ENCODE data around the gene DNAJC28. TPM values are rescaled to one million over a fixed set of nuclear protein-coding genes. Genes with fewer than 3 reads are reported as not detected.

The DNAJC28 gene, protein sequence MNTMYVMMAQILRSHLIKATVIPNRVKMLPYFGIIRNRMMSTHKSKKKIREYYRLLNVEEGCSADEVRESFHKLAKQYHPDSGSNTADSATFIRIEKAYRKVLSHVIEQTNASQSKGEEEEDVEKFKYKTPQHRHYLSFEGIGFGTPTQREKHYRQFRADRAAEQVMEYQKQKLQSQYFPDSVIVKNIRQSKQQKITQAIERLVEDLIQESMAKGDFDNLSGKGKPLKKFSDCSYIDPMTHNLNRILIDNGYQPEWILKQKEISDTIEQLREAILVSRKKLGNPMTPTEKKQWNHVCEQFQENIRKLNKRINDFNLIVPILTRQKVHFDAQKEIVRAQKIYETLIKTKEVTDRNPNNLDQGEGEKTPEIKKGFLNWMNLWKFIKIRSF
- total RNA-seq, result 2.1 and 2.7 TPM in 2 replicates
- long read RNA-seq, partial matches to known transcripts, result 0 of 2 reads
- long read RNA-seq, other reads (novel, unspliced or antisense), result 0 of 2 reads

DNA sequence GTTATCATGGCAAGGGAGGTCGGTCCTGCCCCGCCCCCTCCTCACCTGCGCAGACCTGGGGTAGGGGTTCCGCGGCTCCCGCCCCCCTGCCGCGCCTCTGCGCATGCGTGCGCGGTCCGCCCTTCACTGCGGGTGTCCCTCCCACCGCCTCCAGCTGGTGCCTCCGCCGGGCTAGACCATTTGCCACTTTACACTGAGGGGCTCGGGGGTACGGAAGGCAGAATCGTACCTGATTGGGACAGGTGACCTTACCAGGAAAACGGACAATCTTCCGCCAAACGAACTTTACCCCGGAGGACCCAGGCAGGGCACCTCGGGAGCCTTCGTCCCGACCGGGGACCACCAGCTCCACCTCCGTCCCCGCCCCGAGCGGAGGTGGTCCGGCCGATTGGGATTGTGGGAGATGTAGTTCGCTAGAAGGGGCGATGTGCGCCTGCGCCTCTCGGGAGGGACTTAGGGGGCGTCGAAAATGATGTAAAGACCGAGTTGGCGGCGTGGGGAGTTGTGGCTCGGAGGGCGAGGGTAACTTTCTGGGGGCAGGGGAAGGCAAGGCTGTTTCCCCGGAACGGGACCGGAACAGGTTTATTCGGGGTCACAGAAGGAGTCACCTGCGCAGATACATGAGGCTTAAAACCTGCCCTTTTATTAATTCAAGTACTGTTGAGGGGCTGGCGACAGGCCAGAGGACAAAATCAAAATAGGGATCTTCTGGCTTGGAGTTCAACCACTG, at the start of gene DNAJC28:
Gene DNAJC28, minus strand, starts transcription at position 344 of the 730 bp plus-strand sequence. CDS start 2,323 bp downstream, outside the sequence.
- DNase-seq (ENCODE audit: extremely low spot score, unreplicated experiment), result peak; percentile 97
- Mint-ChIP-seq H3K9me3 (ENCODE audit: unreplicated experiment) (no peaks in the 10 kb centered on the region), H3K27me3 (ENCODE audit: unreplicated experiment) (peaks cover 2% of the 10 kb centered on the region), H3K4me3 (ENCODE audit: unreplicated experiment) (peak within 1 kb of the TSS; percentile 82), H3K4me1 (ENCODE audit: unreplicated experiment) (peaks cover 11% of the 10 kb centered on the region), H3K36me3 (ENCODE audit: unreplicated experiment) (peaks cover 6% of the 10 kb centered on the region), H3K27ac (ENCODE audit: unreplicated experiment) (peak within 1 kb of the TSS; percentile 89)
- no peak for TF ChIP-seq CTCF (IDR thresholded peaks at IDR 0.05)

DNA sequence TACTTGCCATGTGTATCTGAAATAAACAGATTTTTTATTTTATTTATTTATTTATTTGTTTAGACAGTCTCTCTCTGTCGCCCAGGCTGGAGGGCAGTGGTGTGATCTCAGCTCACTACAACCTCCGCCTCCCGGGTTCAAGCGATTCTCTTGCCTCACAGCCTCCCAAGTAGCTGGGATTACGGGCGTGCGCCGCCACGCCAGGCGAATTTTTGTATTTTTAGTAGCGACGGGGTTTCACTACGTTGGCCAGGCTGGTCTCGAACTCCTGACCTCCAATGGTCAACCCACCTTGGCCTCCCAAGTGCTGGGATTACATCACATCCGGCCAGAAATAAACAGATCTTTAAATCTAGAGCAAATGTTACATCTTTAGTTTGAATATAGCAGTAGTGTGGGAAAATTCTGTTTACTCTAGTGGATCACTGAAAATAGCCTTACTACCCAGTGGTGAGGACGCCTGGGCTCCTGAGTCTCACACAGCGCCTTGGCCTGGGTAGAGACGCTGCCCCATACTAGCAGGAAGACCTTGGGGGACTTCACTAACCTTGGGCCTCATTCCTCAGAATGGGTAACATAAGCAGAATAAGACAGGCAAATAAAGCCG, 49.7 kb upstream of the DNAJC28 start:
- peak overlapping the region; percentile 97 for H3K4me3 Mint-ChIP-seq (ENCODE audit: unreplicated experiment)
- H3K9me3 Mint-ChIP-seq (ENCODE audit: unreplicated experiment), result no peaks in the 10 kb centered on the region
- peaks cover 38% of the 10 kb centered on the region for H3K4me1 Mint-ChIP-seq (ENCODE audit: unreplicated experiment)
- H3K27me3 Mint-ChIP-seq (ENCODE audit: unreplicated experiment), result no peaks in the 10 kb centered on the region
- no peak for TF ChIP-seq CTCF (IDR thresholded peaks at IDR 0.05)
- DNase-seq (ENCODE audit: extremely low spot score, unreplicated experiment), result no peak
- peak overlapping the region; percentile 100 for H3K27ac Mint-ChIP-seq (ENCODE audit: unreplicated experiment)
- H3K36me3 Mint-ChIP-seq (ENCODE audit: unreplicated experiment), result peaks cover 15% of the 10 kb centered on the region

DNA sequence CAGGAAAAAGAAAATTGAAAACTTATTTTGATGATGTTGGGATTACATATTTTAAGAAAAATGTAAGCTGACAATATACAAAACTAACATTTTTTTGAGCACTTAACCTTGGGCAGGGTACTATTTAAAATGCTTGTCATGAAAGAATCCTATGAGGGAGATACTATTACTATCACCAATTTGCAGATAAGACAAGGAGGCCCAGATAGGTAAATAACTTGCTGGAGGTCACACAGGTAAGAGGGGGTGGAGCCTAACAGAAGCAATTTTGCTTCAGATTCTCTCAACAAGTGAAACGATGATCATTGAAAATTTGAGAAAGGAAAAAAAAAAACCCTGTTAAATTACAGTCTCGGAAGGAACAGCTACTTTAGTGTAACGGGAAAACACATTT, 49.2 kb upstream of the DNAJC28 start:
- Mint-ChIP-seq H3K27me3 (ENCODE audit: unreplicated experiment) (no peaks in the 10 kb centered on the region), H3K36me3 (ENCODE audit: unreplicated experiment) (peaks cover 13% of the 10 kb centered on the region), H3K9me3 (ENCODE audit: unreplicated experiment) (no peaks in the 10 kb centered on the region), H3K4me3 (ENCODE audit: unreplicated experiment) (peak overlapping the region; percentile 65), H3K4me1 (ENCODE audit: unreplicated experiment) (peaks cover 33% of the 10 kb centered on the region), H3K27ac (ENCODE audit: unreplicated experiment) (peak overlapping the region; percentile 100)
- DNase-seq (ENCODE audit: extremely low spot score, unreplicated experiment), result no peak
- no peak for TF ChIP-seq CTCF (IDR thresholded peaks at IDR 0.05)

DNA sequence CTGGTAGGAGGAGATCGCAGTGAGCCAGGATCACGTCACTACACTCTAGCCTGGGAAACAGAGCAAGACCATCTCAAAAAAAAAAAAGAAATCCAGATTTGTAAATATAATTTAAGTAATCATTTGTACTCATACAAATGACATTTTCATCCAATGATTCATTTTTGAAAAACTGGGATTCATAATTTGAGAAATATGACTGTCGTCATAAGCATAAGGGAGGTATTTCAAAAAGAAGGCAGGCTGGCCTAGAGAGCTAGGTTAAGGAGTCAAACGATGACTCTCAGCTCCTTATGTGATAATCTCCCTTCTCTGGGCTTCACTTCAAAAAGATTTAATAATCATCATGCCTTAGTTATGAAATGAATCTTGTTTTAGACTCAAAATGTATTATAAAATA, 48.1 kb upstream of the DNAJC28 start:
- Mint-ChIP-seq H3K27me3 (ENCODE audit: unreplicated experiment) (no peaks in the 10 kb centered on the region), H3K4me3 (ENCODE audit: unreplicated experiment) (no peak overlapping the region), H3K9me3 (ENCODE audit: unreplicated experiment) (no peaks in the 10 kb centered on the region), H3K27ac (ENCODE audit: unreplicated experiment) (no peak overlapping the region), H3K36me3 (ENCODE audit: unreplicated experiment) (peaks cover 19% of the 10 kb centered on the region), H3K4me1 (ENCODE audit: unreplicated experiment) (peaks cover 23% of the 10 kb centered on the region)
- DNase-seq (ENCODE audit: extremely low spot score, unreplicated experiment), result no peak
- TF ChIP-seq CTCF (IDR thresholded peaks at IDR 0.05), result no peak
